GM06990 (cell line): ENCODE results near the gene DMBX1.

Source experiments
- DNase-seq: peaks from one replicate; pipeline ENCODE4 v3.0.0-alpha.2; 2011; ENCODE audit not compliant: insufficient read length; ENCODE audit errors: extremely low read depth
- H3K27me3 ChIP-seq: replicated peaks from 2 replicates; pipeline ENCODE4 v1.6.0; 2011; ENCODE audit warnings: low read length; ENCODE audit not compliant: control insufficient read depth, insufficient read depth
- H3K36me3 ChIP-seq: 2 replicates; pipeline ENCODE4 v1.5.1; 2011; ENCODE audit warnings: low read length; ENCODE audit not compliant: control insufficient read depth, insufficient read depth
- H3K4me3 ChIP-seq: replicated peaks from 2 replicates; pipeline ENCODE4 v1.5.1; 2011; ENCODE audit warnings: low read depth, mild to moderate bottlenecking, control low read depth, low read length
- CTCF ChIP-seq: IDR thresholded peaks from 2 replicates; pipeline ENCODE4 v1.5.1; 2011; ENCODE audit warnings: low read length, control low read depth, mild to moderate bottlenecking, inconsistent platforms; ENCODE audit not compliant: insufficient read depth, poor library complexity, severe bottlenecking

Gene DMBX1

GRCh38 chr1:46526013-46526690 lies 36.5 kb downstream of the DMBX1 start:
- DNase-seq = no peak
- H3K4me3 ChIP-seq = no peak overlapping the region
- no peak for TF ChIP-seq CTCF
- H3K27me3 ChIP-seq = peaks cover 4% of the 10 kb centered on the region
- H3K36me3 ChIP-seq = no peaks in the 10 kb centered on the region

GRCh38 chr1:46526691-46527291 lies 37.2 kb downstream of the DMBX1 start:
- no peak for DNase-seq
- no peak overlapping the region for H3K4me3 ChIP-seq
- no peaks in the 10 kb centered on the region for H3K36me3 ChIP-seq
- peaks cover 4% of the 10 kb centered on the region for H3K27me3 ChIP-seq
- no peak for TF ChIP-seq CTCF

- DNase-seq = peak; percentile 40
- H3K4me3 ChIP-seq = no peak overlapping the region
Observed at GRCh38 chr1:46527474-46528296, 38.0 kb downstream of the DMBX1 start.

GRCh38 chr1:46528297-46528955 lies 38.8 kb downstream of the DMBX1 start:
- no peak for DNase-seq
- Histone ChIP-seq H3K27me3 (peaks cover 4% of the 10 kb centered on the region), H3K4me3 (no peak overlapping the region), H3K36me3 (no peaks in the 10 kb centered on the region)
- no peak for TF ChIP-seq CTCF

More at GRCh38 chr1:46527474-46528296, 38.0 kb downstream of the DMBX1 start:
- Histone ChIP-seq H3K36me3 (no peaks in the 10 kb centered on the region), H3K27me3 (peaks cover 4% of the 10 kb centered on the region)
- peak; percentile 96 for TF ChIP-seq CTCF

GRCh38 chr1:46529031-46529630 lies 39.5 kb downstream of the DMBX1 start:
- TF ChIP-seq CTCF = no peak
- no peak for DNase-seq
- no peak overlapping the region for H3K4me3 ChIP-seq
- H3K27me3 ChIP-seq = peaks cover 4% of the 10 kb centered on the region
- H3K36me3 ChIP-seq = no peaks in the 10 kb centered on the region
